H1 (cell line): ENCODE results near the gene RAB26. TPM values are rescaled to one million over a fixed set of nuclear protein-coding genes. Genes with fewer than 3 reads are reported as not detected.

Experiments
- CTCF ChIA-PET: fragments of 300-600 bp; sonication (Branson Sonifier 250); formaldehyde crosslinking; loops from one replicate; lab custom pipeline; 2021; ENCODE audit not compliant: partially characterized antibody; lab: Charles Lee
- POLR2A ChIA-PET: fragments of 300-600 bp; sonication (Branson Sonifier 250); formaldehyde crosslinking; loops from one replicate; lab custom pipeline; 2021; ENCODE audit warnings: inconsistent platforms; ENCODE audit not compliant: partially characterized antibody; lab: Charles Lee
- DNase-seq, 2 experiments: peaks; one replicate each; pipeline versions ENCODE4 v3.0.0 to v3.0.0-alpha.2; 2010 to 2022; ENCODE audit warnings: low spot score in 2 of 2, low read depth in 1 of 2, mixed read lengths in 1 of 2
- FAIRE-seq: peaks from 2 replicates; lab custom pipeline; 2011; peaks lifted over from hg19 to GRCh38; lab: Jason Lieb, UNC
- H2AFZ ChIP-seq: 2 replicates; pipeline ENCODE4 v1.8.1; 2012; ENCODE audit warnings: low read length, inconsistent platforms
- H2AK5ac ChIP-seq: 2 replicates; pipeline ENCODE4 v1.6.1; 2013; ENCODE audit warnings: low read depth, low read length
- H2BK120ac ChIP-seq: replicated peaks from 2 replicates; pipeline ENCODE3; 2013; ENCODE audit warnings: low read depth, low read length, inconsistent platforms
- H2BK12ac ChIP-seq: 2 replicates; pipeline ENCODE4 v1.6.1; 2013; ENCODE audit warnings: low read depth, low read length
- H2BK15ac ChIP-seq: 2 replicates; pipeline ENCODE4 v1.6.1; 2013; ENCODE audit warnings: low read length
- H2BK20ac ChIP-seq: 2 replicates; pipeline ENCODE4 v1.6.1; 2013; ENCODE audit warnings: low read length
- H2BK5ac ChIP-seq: 2 replicates; pipeline ENCODE4 v1.6.1; 2013; ENCODE audit warnings: low read depth, low read length
- H3K14ac ChIP-seq: 2 replicates; pipeline ENCODE4 v1.6.1; 2013; ENCODE audit warnings: inconsistent platforms; ENCODE audit not compliant: insufficient read length
- H3K18ac ChIP-seq: 2 replicates; pipeline ENCODE4 v1.6.1; 2013; ENCODE audit warnings: low read length; ENCODE audit errors: extremely low read depth
- H3K23ac ChIP-seq: 2 replicates; pipeline ENCODE4 v1.6.1; 2013; ENCODE audit warnings: inconsistent platforms; ENCODE audit not compliant: insufficient read length
- H3K23me2 ChIP-seq: 2 replicates; pipeline ENCODE4 v1.6.1; 2013; ENCODE audit warnings: low read depth, low read length
- H3K27ac ChIP-seq: 2 replicates; pipeline ENCODE4 v1.6.1; 2011; ENCODE audit warnings: low read depth, low read length, inconsistent platforms
- H3K27me3 ChIP-seq, 4 experiments: replicated peaks in 1 of 4; 1 replicate in 1 of 4; 2 replicates in 3 of 4; pipeline versions ENCODE4 v1.6.1 to v1.8.1; 2011 to 2013; ENCODE audit warnings: low read length in 3 of 4, mild to moderate bottlenecking in 3 of 4, inconsistent platforms in 2 of 4, mixed read lengths in 2 of 4, moderate library complexity in 1 of 4; ENCODE audit not compliant: control insufficient read depth in 3 of 4, insufficient read depth in 3 of 4; ENCODE audit errors: extremely low read depth in 1 of 4
- H3K36me3 ChIP-seq, 4 experiments: 2 replicates each; pipeline versions ENCODE4 v1.6.1 to v1.8.1; 2011 to 2013; ENCODE audit warnings: mild to moderate bottlenecking in 4 of 4, low read length in 3 of 4, moderate library complexity in 2 of 4, control low read depth in 1 of 4, inconsistent platforms in 1 of 4; ENCODE audit not compliant: insufficient read depth in 4 of 4, control insufficient read depth in 2 of 4
- H3K4ac ChIP-seq: replicated peaks from 2 replicates; pipeline ENCODE3; 2013; ENCODE audit warnings: low read length, low read depth, mixed read lengths, inconsistent platforms; ENCODE audit not compliant: insufficient read length
- H3K4me1 ChIP-seq, 4 experiments: replicated peaks in 1 of 4; 1 replicate in 1 of 4; 2 replicates in 3 of 4; pipeline versions ENCODE4 v1.6.1 to v1.8.1; 2011 to 2013; ENCODE audit warnings: low read length in 3 of 4, inconsistent platforms in 2 of 4, mixed read lengths in 1 of 4; ENCODE audit not compliant: insufficient read depth in 4 of 4, control insufficient read depth in 3 of 4
- H3K4me2 ChIP-seq, 2 experiments: 2 replicates each; pipeline versions ENCODE4 v1.6.1 to v1.8.1; 2011 to 2013; ENCODE audit warnings: low read depth in 2 of 2, low read length in 2 of 2, control low read depth in 1 of 2, inconsistent platforms in 1 of 2, mild to moderate bottlenecking in 1 of 2; ENCODE audit not compliant: insufficient read depth in 1 of 2
- H3K4me3 ChIP-seq, 4 experiments: fragments of 200-600, 300-600 bp in 1 of 4; sonication (generic), shearing (Covaris generic), sonication (Bioruptor Twin) in 1 of 4; 2 replicates each; pipeline versions ENCODE4 v1.5.1 to v1.8.1; 2011 to 2016; ENCODE audit warnings: low read length in 4 of 4, low read depth in 3 of 4, control low read depth in 2 of 4, inconsistent platforms in 2 of 4, mild to moderate bottlenecking in 2 of 4, mixed read lengths in 1 of 4, moderate library complexity in 1 of 4; ENCODE audit not compliant: insufficient read depth in 2 of 4; ENCODE audit errors: extremely low read depth in 1 of 4
- H3K56ac ChIP-seq: replicated peaks from 2 replicates; pipeline ENCODE3; 2013; ENCODE audit warnings: low read depth, mild to moderate bottlenecking, mixed read lengths, low read length, inconsistent platforms; ENCODE audit not compliant: insufficient read length
- H3K79me1 ChIP-seq: 2 replicates; pipeline ENCODE4 v1.6.1; 2013; ENCODE audit warnings: low read depth, low read length, control low read depth
- H3K79me2 ChIP-seq, 2 experiments: 2 replicates each; pipeline versions ENCODE4 v1.6.1 to v1.8.1; 2012 to 2013; ENCODE audit warnings: low read length in 2 of 2, mild to moderate bottlenecking in 2 of 2, inconsistent platforms in 1 of 2; ENCODE audit not compliant: insufficient read depth in 2 of 2, control insufficient read depth in 1 of 2
- H3K9ac ChIP-seq, 4 experiments: replicated peaks in 1 of 4; 1 replicate in 1 of 4; 2 replicates in 3 of 4; pipeline versions ENCODE4 v1.6.1 to v1.8.1; 2011 to 2013; ENCODE audit warnings: low read depth in 3 of 4, low read length in 3 of 4, control low read depth in 2 of 4, mild to moderate bottlenecking in 2 of 4, moderate library complexity in 2 of 4, inconsistent platforms in 1 of 4; ENCODE audit errors: extremely low read depth in 1 of 4
- H3K9me3 ChIP-seq, 2 experiments: 2 replicates each; pipeline versions ENCODE4 v1.6.1 to v1.8.1; 2012 to 2013; ENCODE audit warnings: mild to moderate bottlenecking in 2 of 2, moderate library complexity in 2 of 2, control low read depth in 1 of 2, inconsistent platforms in 1 of 2, low read depth in 1 of 2, low read length in 1 of 2, mixed read lengths in 1 of 2; ENCODE audit not compliant: insufficient read depth in 2 of 2
- H4K20me1 ChIP-seq, 2 experiments: replicated peaks in 1 of 2; 2 replicates each; pipeline versions ENCODE3 to v1.8.1; 2011 to 2013; ENCODE audit warnings: inconsistent platforms in 2 of 2, low read length in 2 of 2, mild to moderate bottlenecking in 1 of 2; ENCODE audit not compliant: insufficient read depth in 2 of 2, control insufficient read depth in 1 of 2
- H4K5ac ChIP-seq: 2 replicates; pipeline ENCODE4 v1.6.1; 2013; ENCODE audit warnings: low read length, low read depth, mixed read lengths, inconsistent platforms; ENCODE audit not compliant: insufficient read length
- H4K8ac ChIP-seq: 2 replicates; pipeline ENCODE4 v1.8.0; 2013; ENCODE audit warnings: mild to moderate bottlenecking, moderate library complexity, low read length, inconsistent platforms; ENCODE audit not compliant: insufficient read depth; ENCODE audit errors: extremely low read depth
- H4K91ac ChIP-seq: replicated peaks from 2 replicates; pipeline ENCODE3; 2013; ENCODE audit warnings: low read length, mixed read lengths, inconsistent platforms; ENCODE audit not compliant: insufficient read length
- ATF3 ChIP-seq: IDR thresholded peaks from 2 replicates; pipeline ENCODE4 v1.6.1; 2011; ENCODE audit warnings: low read depth, mild to moderate bottlenecking, low read length; ENCODE audit not compliant: insufficient read depth
- CHD1 ChIP-seq: IDR thresholded peaks from 2 replicates; pipeline ENCODE4 v1.6.1; 2012; ENCODE audit warnings: low read depth, low read length, improper control_type of control experiment
- FOSL1 ChIP-seq: IDR thresholded peaks from 2 replicates; pipeline ENCODE4 v1.6.1; 2011; ENCODE audit warnings: mild to moderate bottlenecking, low read depth, low read length, moderate library complexity; ENCODE audit not compliant: insufficient read depth
- GABPA ChIP-seq: IDR thresholded peaks from 2 replicates; pipeline ENCODE4 v1.6.1; 2011; ENCODE audit warnings: mild to moderate bottlenecking, low read length, moderate library complexity, borderline replicate concordance; ENCODE audit not compliant: insufficient read depth
- NANOG ChIP-seq: IDR thresholded peaks from 2 replicates; pipeline ENCODE4 v1.6.1; 2011; ENCODE audit warnings: low read length, low read depth, mild to moderate bottlenecking, inconsistent platforms; ENCODE audit not compliant: insufficient read depth, poor library complexity, severe bottlenecking
- NRF1 ChIP-seq: IDR thresholded peaks from 2 replicates; pipeline ENCODE4 v1.6.1; 2011; ENCODE audit warnings: mild to moderate bottlenecking, low read depth, low read length, improper control_type of control experiment
- PHF8 ChIP-seq: fragments of 200-600 bp; sonication (generic); conservative IDR thresholded peaks from 2 replicates; pipeline ENCODE4 v1.7.1; 2012; ENCODE audit warnings: low read depth, mild to moderate bottlenecking, inconsistent platforms, low read length, moderate library complexity
- SP2 ChIP-seq: IDR thresholded peaks from 2 replicates; pipeline ENCODE4 v1.6.1; 2012; ENCODE audit warnings: mild to moderate bottlenecking, low read length, inconsistent platforms
- TBP ChIP-seq: IDR thresholded peaks from 2 replicates; pipeline ENCODE4 v1.6.1; 2011; ENCODE audit warnings: low read depth, low read length, improper control_type of control experiment
- TEAD4 ChIP-seq: IDR thresholded peaks from 2 replicates; pipeline ENCODE4 v1.6.1; 2012; ENCODE audit warnings: low read depth, low read length, inconsistent platforms, mixed read lengths
- YY1 ChIP-seq: IDR thresholded peaks from 2 replicates; pipeline ENCODE4 v1.6.1; 2011; ENCODE audit warnings: low read depth, mild to moderate bottlenecking, low read length
- WGBS, 2 experiments: shearing (Covaris generic) in 1 of 2; methylation state at CpG; one replicate each; pipeline versions ENCODE4 v1.1.6 to v1.1.7; 2013 to 2015; ENCODE audit warnings: low lambda C conversion rate in 2 of 2, mixed read lengths in 2 of 2, inconsistent platforms in 1 of 2, low coverage in 1 of 2, missing lambda C conversion rate in 1 of 2; ENCODE audit not compliant: insufficient replicate concordance in 2 of 2, insufficient coverage in 1 of 2, insufficient read length in 1 of 2; ENCODE audit errors: extremely low coverage in 1 of 2, missing lambda C conversion rate in 1 of 2; 5-methylcytosine and 5-hydroxymethylcytosine counted together
- polyA plus RNA-seq, 7 experiments: library from polyadenylated mRNA; depleted of rRNA in 3 of 7; stranded (reverse) in 5 of 7; unstranded in 2 of 7; fragments of >200 nt in 5 of 7; fragments of 200-250 nt in 2 of 7; gene quantifications; 1 replicate in 5 of 7; 2 replicates in 1 of 7; 4 replicates in 1 of 7; pipeline versions ENCODE4 v1.2.1 to v1.2.3, GENCODE V29; 2011 to 2013; ENCODE audit warnings: missing spikeins in 2 of 7, mixed read lengths in 2 of 7
- total RNA-seq: library from RNA; stranded (reverse); fragmentation: NEBNext Ultra II Directional; extraction: Animal tissue kit (Norgen Biotek cat#: 25700); gene quantifications from 2 replicates; pipeline ENCODE4 v1.2.1, GENCODE V29; 2021

Gene RAB26
- total and polyA plus RNA-seq, 2 of the 8 experiments (the other 6 are each of a cell fraction or from before 2014, with no cell fraction given), result 4.3 to 5.4 TPM

- H4K8ac ChIP-seq, result no peak overlapping the region
- H3K9me3 ChIP-seq, result no peaks in the 10 kb centered on the region
- no peak overlapping the region for H2BK120ac ChIP-seq
- H3K56ac ChIP-seq, result no peak overlapping the region
- H2BK5ac ChIP-seq, result no peak overlapping the region
- H3K79me1 ChIP-seq, result no peaks in the 10 kb centered on the region
- H3K79me2 ChIP-seq, result no peaks in the 10 kb centered on the region
- peak overlapping the region in 1 of 4 experiments; percentile 26; a peak in 1 of 8 replicates for H3K4me3 ChIP-seq
- no peak for FAIRE-seq
- no peak overlapping the region for H2AFZ ChIP-seq
- no peaks in the 10 kb centered on the region; a peak in 1 of 7 replicates for H3K27me3 ChIP-seq
- WGBS, 2 experiments, result 96% methylated on average over 16 of the region's 31 CpGs; no CpG with 5 or more reads in 1 of the 2 experiments
- no peak overlapping the region for H3K9ac ChIP-seq
- H2BK12ac ChIP-seq, result no peak overlapping the region
- H4K91ac ChIP-seq, result no peak overlapping the region
- ChIA-PET CTCF (no interaction called here), POLR2A (interaction anchor here (1.2 to 2.5 kb wide), 5 partner anchors 9 to 73 kb away, joined by 3 to 11 read pairs (median 5); partner anchors contain the start of gene ECI1)
- no peak overlapping the region for H3K4me2 ChIP-seq
- H2BK15ac ChIP-seq, result no peak overlapping the region
- H4K5ac ChIP-seq, result no peak overlapping the region
- H2BK20ac ChIP-seq, result no peak overlapping the region
- H3K18ac ChIP-seq, result no peak overlapping the region
- no peak for DNase-seq
- H3K4ac ChIP-seq, result no peak overlapping the region
- peaks cover 11 to 32% (median 17%) of the 10 kb centered on the region in 4 experiments; a peak in 7 of 8 replicates for H3K36me3 ChIP-seq
- peaks cover 2% of the 10 kb centered on the region; the same call in 1 of the 2 replicates for H3K23me2 ChIP-seq
- peaks cover 2 to 17% of the 10 kb centered on the region in 2 experiments for H4K20me1 ChIP-seq
- H3K23ac ChIP-seq, result no peak overlapping the region
- H3K27ac ChIP-seq, result no peak overlapping the region
- TF ChIP-seq SP2, result no peak
- no peak for TF ChIP-seq NANOG
- TF ChIP-seq PHF8, result no peak
- no peak for TF ChIP-seq NRF1
- no peak for TF ChIP-seq FOSL1
- TF ChIP-seq GABPA, result no peak
- TF ChIP-seq YY1, result no peak
- no peak for TF ChIP-seq ATF3
- TF ChIP-seq TEAD4, result no peak
- no peak for TF ChIP-seq TBP
- no peak for TF ChIP-seq CHD1
- no peak overlapping the region for H2AK5ac ChIP-seq
- H3K14ac ChIP-seq, result no peak overlapping the region
- H3K4me1 ChIP-seq, result peaks cover 0 to 7% (median 2%) of the 10 kb centered on the region in 4 experiments; a peak in 4 of 7 replicates
Observed at GRCh38 chr16:2179576-2179975, 31.2 kb downstream of the RAB26 start.
